Activated T-helper 1 cell treated with anti-CD3 and anti-CD28 coated beads, Interleukin-12 subunit alpha, Interleukin-12 subunit beta, Interleukin-2, Interleukin-4 antibody, amounts not matched to agents 30 ng/mL and 10 ng/mL and 1 ng/mL, durations not matched to agents 14 hours and 24 hours and 36 hours (primary cell): ENCODE data around the gene KIF25. TPM values are rescaled to one million over a fixed set of nuclear protein-coding genes. Genes with fewer than 3 reads are reported as not detected.
A peak's percentile ranks its signal among the peaks of the same experiment; 100 is the strongest.

Experiments used
- DNase-seq: peaks from one replicate; pipeline ENCODE4 v3.0.0; 2021; ENCODE audit warnings: low spot score
- H3K27ac Mint-ChIP-seq: one replicate; pipeline ENCODE4 v1.8.0; 2021; ENCODE audit warnings: mild to moderate bottlenecking, mixed read lengths
- H3K27me3 Mint-ChIP-seq: one replicate; pipeline ENCODE4 v1.8.0; 2022; ENCODE audit warnings: mild to moderate bottlenecking, moderate library complexity, mixed read lengths; ENCODE audit not compliant: insufficient read depth
- H3K36me3 Mint-ChIP-seq: one replicate; pipeline ENCODE4 v1.8.0; 2021; ENCODE audit warnings: low read depth, mixed read lengths
- H3K4me1 Mint-ChIP-seq: one replicate; pipeline ENCODE4 v1.8.0; 2021; ENCODE audit warnings: low read depth, mixed read lengths
- H3K4me3 Mint-ChIP-seq: one replicate; pipeline ENCODE4 v1.8.0; 2021; ENCODE audit warnings: mild to moderate bottlenecking, moderate library complexity, mixed read lengths
- H3K9me3 Mint-ChIP-seq: one replicate; pipeline ENCODE4 v1.8.0; 2021; ENCODE audit warnings: mixed read lengths
- intact Hi-C: fragments of 100-400 bp; cut with micrococcal nuclease; formaldehyde crosslinking; loops from one replicate; pipeline ENCODE4 v1.15.1; 2024
- total RNA-seq: library from RNA; stranded (reverse); gene quantifications from 2 replicates; pipeline ENCODE4 v1.2.3, GENCODE V29; 2022

The KIF25 gene
- total RNA-seq: not detected in 2 replicates

- Mint-ChIP-seq H3K4me1 (no peaks in the 10 kb centered on the region), H3K36me3 (no peaks in the 10 kb centered on the region), H3K27me3 (no peaks in the 10 kb centered on the region), H3K9me3 (peaks cover 4% of the 10 kb centered on the region), H3K4me3 (no peak within 1 kb of the TSS), H3K27ac (peak within 1 kb of the TSS; percentile 29)
- intact Hi-C loops: no loop called here
- DNase-seq: no peak
These were observed at the start of gene KIF25 for GRCh38 chr6:167997642-167998041. KIF25 (plus strand) TSS chr6:167997671; CDS start chr6:168029586, 31,915 bp downstream.

- Mint-ChIP-seq H3K27me3 (no peaks in the 10 kb centered on the region), H3K27ac (no peak overlapping the region), H3K36me3 (peaks cover 24% of the 10 kb centered on the region), H3K4me3 (no peak overlapping the region), H3K4me1 (no peaks in the 10 kb centered on the region), H3K9me3 (no peaks in the 10 kb centered on the region)
- no peak for DNase-seq
- intact Hi-C loops: no loop called here
These were observed 49.8 kb upstream of the KIF25 start for GRCh38 chr6:167947716-167948115.

- no peak overlapping the region for H3K27ac Mint-ChIP-seq
- intact Hi-C loops: no loop called here
- H3K4me3 Mint-ChIP-seq: no peak overlapping the region
- no peaks in the 10 kb centered on the region for H3K27me3 Mint-ChIP-seq
- H3K9me3 Mint-ChIP-seq: no peaks in the 10 kb centered on the region
- no peak for DNase-seq
- H3K36me3 Mint-ChIP-seq: peaks cover 23% of the 10 kb centered on the region
- no peaks in the 10 kb centered on the region for H3K4me1 Mint-ChIP-seq
These were observed 48.8 kb upstream of the KIF25 start for GRCh38 chr6:167948716-167949115.

- Mint-ChIP-seq H3K36me3 (peaks cover 20% of the 10 kb centered on the region), H3K27ac (no peak overlapping the region), H3K4me3 (no peak overlapping the region), H3K27me3 (no peaks in the 10 kb centered on the region), H3K4me1 (no peaks in the 10 kb centered on the region), H3K9me3 (no peaks in the 10 kb centered on the region)
- no peak for DNase-seq
- intact Hi-C loops: no loop called here
These were observed 48.3 kb upstream of the KIF25 start for GRCh38 chr6:167949121-167949684.

GRCh38 chr6:167951781-167952511, 45.5 kb upstream of the KIF25 start:
- no peak for DNase-seq
- H3K4me3 Mint-ChIP-seq: no peak overlapping the region
- intact Hi-C loops: no loop called here
- peaks cover 18% of the 10 kb centered on the region for H3K36me3 Mint-ChIP-seq
- H3K9me3 Mint-ChIP-seq: no peaks in the 10 kb centered on the region
- no peak overlapping the region for H3K27ac Mint-ChIP-seq
- no peaks in the 10 kb centered on the region for H3K4me1 Mint-ChIP-seq
- H3K27me3 Mint-ChIP-seq: no peaks in the 10 kb centered on the region

GRCh38 chr6:167952512-167952859, 45.0 kb upstream of the KIF25 start:
- Mint-ChIP-seq H3K9me3 (no peaks in the 10 kb centered on the region), H3K36me3 (peaks cover 18% of the 10 kb centered on the region), H3K4me3 (no peak overlapping the region), H3K27me3 (no peaks in the 10 kb centered on the region), H3K4me1 (no peaks in the 10 kb centered on the region), H3K27ac (no peak overlapping the region)
- intact Hi-C loops: no loop called here
- DNase-seq: no peak

GRCh38 chr6:167953551-167953950, 43.9 kb upstream of the KIF25 start:
- intact Hi-C loops: no loop called here
- Mint-ChIP-seq H3K36me3 (peaks cover 17% of the 10 kb centered on the region), H3K9me3 (no peaks in the 10 kb centered on the region), H3K4me3 (no peak overlapping the region), H3K27ac (no peak overlapping the region), H3K4me1 (no peaks in the 10 kb centered on the region), H3K27me3 (no peaks in the 10 kb centered on the region)
- no peak for DNase-seq

- no peaks in the 10 kb centered on the region for H3K4me1 Mint-ChIP-seq
- H3K27me3 Mint-ChIP-seq: no peaks in the 10 kb centered on the region
- no peak overlapping the region for H3K4me3 Mint-ChIP-seq
These were observed 43.3 kb upstream of the KIF25 start for GRCh38 chr6:167954151-167954550.

GRCh38 chr6:167956491-167956890, 41.0 kb upstream of the KIF25 start:
- Mint-ChIP-seq H3K27me3 (no peaks in the 10 kb centered on the region), H3K27ac (no peak overlapping the region), H3K9me3 (no peaks in the 10 kb centered on the region), H3K36me3 (peaks cover 3% of the 10 kb centered on the region), H3K4me1 (no peaks in the 10 kb centered on the region), H3K4me3 (no peak overlapping the region)
- DNase-seq: no peak
- intact Hi-C loops: no loop called here

More at GRCh38 chr6:167954151-167954550, 43.3 kb upstream of the KIF25 start:
- Mint-ChIP-seq H3K9me3 (no peaks in the 10 kb centered on the region), H3K27ac (no peak overlapping the region), H3K36me3 (peaks cover 12% of the 10 kb centered on the region)
- no peak for DNase-seq
- intact Hi-C loops: no loop called here

- DNase-seq: no peak
- intact Hi-C loops: no loop called here
- Mint-ChIP-seq H3K4me3 (no peak overlapping the region), H3K4me1 (no peaks in the 10 kb centered on the region), H3K27ac (no peak overlapping the region), H3K27me3 (no peaks in the 10 kb centered on the region), H3K36me3 (peaks cover 5% of the 10 kb centered on the region), H3K9me3 (no peaks in the 10 kb centered on the region)
These were observed 40.4 kb upstream of the KIF25 start for GRCh38 chr6:167956983-167957492.

- Mint-ChIP-seq H3K27ac (no peak overlapping the region), H3K9me3 (no peaks in the 10 kb centered on the region), H3K4me3 (no peak overlapping the region), H3K36me3 (peaks cover 8% of the 10 kb centered on the region), H3K4me1 (no peaks in the 10 kb centered on the region), H3K27me3 (no peaks in the 10 kb centered on the region)
- intact Hi-C loops: no loop called here
- DNase-seq: no peak
These were observed 39.8 kb upstream of the KIF25 start for GRCh38 chr6:167957626-167958025.

- H3K27ac Mint-ChIP-seq: no peak overlapping the region
- no peak overlapping the region for H3K4me3 Mint-ChIP-seq
- DNase-seq: no peak
- no peaks in the 10 kb centered on the region for H3K27me3 Mint-ChIP-seq
- intact Hi-C loops: no loop called here
- peaks cover 10% of the 10 kb centered on the region for H3K36me3 Mint-ChIP-seq
- H3K9me3 Mint-ChIP-seq: no peaks in the 10 kb centered on the region
- H3K4me1 Mint-ChIP-seq: peaks cover 6% of the 10 kb centered on the region
These were observed 36.9 kb upstream of the KIF25 start for GRCh38 chr6:167960579-167960978.

- intact Hi-C loops: no loop called here
- Mint-ChIP-seq H3K4me1 (peaks cover 6% of the 10 kb centered on the region), H3K4me3 (no peak overlapping the region), H3K9me3 (no peaks in the 10 kb centered on the region), H3K36me3 (peaks cover 15% of the 10 kb centered on the region), H3K27me3 (no peaks in the 10 kb centered on the region), H3K27ac (no peak overlapping the region)
- no peak for DNase-seq
These were observed 34.8 kb upstream of the KIF25 start for GRCh38 chr6:167962711-167963110.
